Measurements from ENCODE around the gene ZNRD2. TPM values are rescaled to one million over a fixed set of nuclear protein-coding genes. Genes with fewer than 3 reads are reported as not detected.

ZNRD2 gene
- total RNA-seq, 1 experiment from 2014 or later = 40.7 TPM

- intact Hi-C loops (cut with micrococcal nuclease; ENCODE audit: unreplicated experiment) = no loop called here
- Mint-ChIP-seq H3K27ac (ENCODE audit: unreplicated experiment) (peak overlapping the region; percentile 8), H3K9me3 (ENCODE audit: low read depth, unreplicated experiment) (no peaks in the 10 kb centered on the region), H3K4me1 (ENCODE audit: low read depth, unreplicated experiment) (peaks cover 36% of the 10 kb centered on the region), H3K36me3 (ENCODE audit: insufficient read depth, unreplicated experiment) (peaks cover 78% of the 10 kb centered on the region), H3K27me3 (ENCODE audit: unreplicated experiment) (no peaks in the 10 kb centered on the region), H3K4me3 (ENCODE audit: low read depth, unreplicated experiment) (peak overlapping the region; percentile 54)
- peak; percentile 99 for DNase-seq
- TSS peak; percentile 48 for BruUV-seq (replicated peaks)
- TF ChIP-seq, protein P1, sequence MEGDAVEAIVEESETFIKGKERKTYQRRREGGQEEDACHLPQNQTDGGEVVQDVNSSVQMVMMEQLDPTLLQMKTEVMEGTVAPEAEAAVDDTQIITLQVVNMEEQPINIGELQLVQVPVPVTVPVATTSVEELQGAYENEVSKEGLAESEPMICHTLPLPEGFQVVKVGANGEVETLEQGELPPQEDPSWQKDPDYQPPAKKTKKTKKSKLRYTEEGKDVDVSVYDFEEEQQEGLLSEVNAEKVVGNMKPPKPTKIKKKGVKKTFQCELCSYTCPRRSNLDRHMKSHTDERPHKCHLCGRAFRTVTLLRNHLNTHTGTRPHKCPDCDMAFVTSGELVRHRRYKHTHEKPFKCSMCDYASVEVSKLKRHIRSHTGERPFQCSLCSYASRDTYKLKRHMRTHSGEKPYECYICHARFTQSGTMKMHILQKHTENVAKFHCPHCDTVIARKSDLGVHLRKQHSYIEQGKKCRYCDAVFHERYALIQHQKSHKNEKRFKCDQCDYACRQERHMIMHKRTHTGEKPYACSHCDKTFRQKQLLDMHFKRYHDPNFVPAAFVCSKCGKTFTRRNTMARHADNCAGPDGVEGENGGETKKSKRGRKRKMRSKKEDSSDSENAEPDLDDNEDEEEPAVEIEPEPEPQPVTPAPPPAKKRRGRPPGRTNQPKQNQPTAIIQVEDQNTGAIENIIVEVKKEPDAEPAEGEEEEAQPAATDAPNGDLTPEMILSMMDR (IDR thresholded peaks at IDR 0.05; ENCODE audit: unreplicated experiment) = no peak
- CTCF ChIA-PET = interaction anchor here (0.6 to 0.7 kb wide), 2 partner anchors 26 to 463 kb away, joined by 6 read pairs; no protein-coding TSS in a partner anchor
Observed at GRCh38 chr11:65546217-65546958, 23.9 kb upstream of the ZNRD2 start.

DNA sequence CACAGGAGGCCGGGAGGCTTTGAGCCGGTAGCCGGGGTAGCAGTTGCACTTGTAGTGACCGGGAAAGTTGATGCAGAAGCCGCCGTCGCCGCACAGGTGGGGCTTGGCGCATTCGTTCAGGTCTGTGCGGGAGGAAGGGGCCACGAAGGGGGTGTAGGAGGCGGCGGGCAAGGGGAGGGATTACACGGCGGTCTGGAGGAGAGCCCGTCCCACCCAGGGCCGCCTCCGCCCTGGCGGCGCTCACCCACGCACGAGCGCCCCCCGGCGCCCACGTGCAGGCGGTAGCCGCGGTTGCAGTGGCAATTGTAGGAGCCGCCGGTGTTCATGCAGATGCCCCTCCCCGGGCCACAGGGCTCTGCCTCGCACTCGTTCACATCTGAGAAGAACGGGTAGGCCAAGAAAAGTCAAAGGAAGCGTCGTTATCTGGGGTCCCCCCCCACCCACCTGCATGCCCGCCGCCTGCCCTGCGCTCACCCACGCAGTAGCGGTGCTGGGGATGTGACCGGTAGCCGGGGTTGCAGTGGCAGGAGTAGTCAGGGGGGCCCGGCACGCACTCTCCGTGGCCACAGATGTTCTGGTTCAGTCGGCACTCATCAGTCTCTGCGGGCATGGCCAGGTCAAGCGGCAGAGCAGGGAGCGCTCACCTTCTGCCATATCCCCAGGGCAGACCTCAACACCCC, 22.7 kb upstream of the ZNRD2 start:
- DNase-seq = no peak
- TF ChIP-seq, protein P1 (IDR thresholded peaks at IDR 0.05; ENCODE audit: unreplicated experiment) = no peak
- BruUV-seq (replicated peaks) = no TSS peak
- no peaks in the 10 kb centered on the region for H3K9me3 Mint-ChIP-seq (ENCODE audit: low read depth, unreplicated experiment)
- peaks cover 38% of the 10 kb centered on the region for H3K4me1 Mint-ChIP-seq (ENCODE audit: low read depth, unreplicated experiment)
- peak overlapping the region; percentile 23 for H3K4me3 Mint-ChIP-seq (ENCODE audit: low read depth, unreplicated experiment)
- CTCF ChIA-PET = no interaction called here
- peaks cover 78% of the 10 kb centered on the region for H3K36me3 Mint-ChIP-seq (ENCODE audit: insufficient read depth, unreplicated experiment)
- no peak overlapping the region for H3K27ac Mint-ChIP-seq (ENCODE audit: unreplicated experiment)
- intact Hi-C loops (cut with micrococcal nuclease; ENCODE audit: unreplicated experiment) = no loop called here
- no peaks in the 10 kb centered on the region for H3K27me3 Mint-ChIP-seq (ENCODE audit: unreplicated experiment)

GRCh38 chr11:65548395-65548794, 21.9 kb upstream of the ZNRD2 start:
- intact Hi-C loops (cut with micrococcal nuclease; ENCODE audit: unreplicated experiment) = no loop called here
- H3K36me3 Mint-ChIP-seq (ENCODE audit: insufficient read depth, unreplicated experiment) = peaks cover 73% of the 10 kb centered on the region
- DNase-seq = no peak
- BruUV-seq (replicated peaks) = no TSS peak
- peaks cover 36% of the 10 kb centered on the region for H3K4me1 Mint-ChIP-seq (ENCODE audit: low read depth, unreplicated experiment)
- H3K4me3 Mint-ChIP-seq (ENCODE audit: low read depth, unreplicated experiment) = peak overlapping the region; percentile 23
- no peaks in the 10 kb centered on the region for H3K27me3 Mint-ChIP-seq (ENCODE audit: unreplicated experiment)
- H3K27ac Mint-ChIP-seq (ENCODE audit: unreplicated experiment) = no peak overlapping the region
- H3K9me3 Mint-ChIP-seq (ENCODE audit: low read depth, unreplicated experiment) = no peaks in the 10 kb centered on the region
- CTCF ChIA-PET = interaction anchor here (1.0 kb wide), 1 partner anchor 45 kb away, joined by 4 read pairs; no protein-coding TSS in a partner anchor
- TF ChIP-seq, protein P1 (IDR thresholded peaks at IDR 0.05; ENCODE audit: unreplicated experiment) = no peak

- Mint-ChIP-seq H3K4me3 (ENCODE audit: low read depth, unreplicated experiment) (no peak overlapping the region), H3K27ac (ENCODE audit: unreplicated experiment) (no peak overlapping the region), H3K36me3 (ENCODE audit: insufficient read depth, unreplicated experiment) (peaks cover 71% of the 10 kb centered on the region), H3K9me3 (ENCODE audit: low read depth, unreplicated experiment) (no peaks in the 10 kb centered on the region), H3K27me3 (ENCODE audit: unreplicated experiment) (no peaks in the 10 kb centered on the region), H3K4me1 (ENCODE audit: low read depth, unreplicated experiment) (peaks cover 36% of the 10 kb centered on the region)
- BruUV-seq (replicated peaks) = no TSS peak
- intact Hi-C loops (cut with micrococcal nuclease; ENCODE audit: unreplicated experiment) = no loop called here
- CTCF ChIA-PET = interaction anchor here (1.0 kb wide), 1 partner anchor 44 kb away, joined by 4 read pairs; no protein-coding TSS in a partner anchor
- no peak for DNase-seq
- TF ChIP-seq, protein P1 (IDR thresholded peaks at IDR 0.05; ENCODE audit: unreplicated experiment) = no peak
Observed at GRCh38 chr11:65549096-65549495, 21.2 kb upstream of the ZNRD2 start.
